PC-9 (cell line): ENCODE data around the gene RFTN1.

ENCODE experiments used
- EZH2 ChIP-seq: fragments of 200-600 bp; sonication (generic); IDR thresholded peaks from 2 replicates; pipeline ENCODE4 v1.8.0; 2017; ENCODE audit warnings: antibody characterized with exemption, low read depth
- TF ChIP-seq, protein P1 (sequence below): fragments of 200-600 bp; sonication (generic); conservative IDR thresholded peaks from 2 replicates; pipeline ENCODE4 v1.6.1; 2017; ENCODE audit warnings: mixed run types, antibody characterized with exemption, mild to moderate bottlenecking, moderate library complexity

GRCh38 chr3:16433701-16434151 lies 79.8 kb downstream of the RFTN1 start:
- TF ChIP-seq, protein P1, sequence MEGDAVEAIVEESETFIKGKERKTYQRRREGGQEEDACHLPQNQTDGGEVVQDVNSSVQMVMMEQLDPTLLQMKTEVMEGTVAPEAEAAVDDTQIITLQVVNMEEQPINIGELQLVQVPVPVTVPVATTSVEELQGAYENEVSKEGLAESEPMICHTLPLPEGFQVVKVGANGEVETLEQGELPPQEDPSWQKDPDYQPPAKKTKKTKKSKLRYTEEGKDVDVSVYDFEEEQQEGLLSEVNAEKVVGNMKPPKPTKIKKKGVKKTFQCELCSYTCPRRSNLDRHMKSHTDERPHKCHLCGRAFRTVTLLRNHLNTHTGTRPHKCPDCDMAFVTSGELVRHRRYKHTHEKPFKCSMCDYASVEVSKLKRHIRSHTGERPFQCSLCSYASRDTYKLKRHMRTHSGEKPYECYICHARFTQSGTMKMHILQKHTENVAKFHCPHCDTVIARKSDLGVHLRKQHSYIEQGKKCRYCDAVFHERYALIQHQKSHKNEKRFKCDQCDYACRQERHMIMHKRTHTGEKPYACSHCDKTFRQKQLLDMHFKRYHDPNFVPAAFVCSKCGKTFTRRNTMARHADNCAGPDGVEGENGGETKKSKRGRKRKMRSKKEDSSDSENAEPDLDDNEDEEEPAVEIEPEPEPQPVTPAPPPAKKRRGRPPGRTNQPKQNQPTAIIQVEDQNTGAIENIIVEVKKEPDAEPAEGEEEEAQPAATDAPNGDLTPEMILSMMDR: no peak
- no peak for TF ChIP-seq EZH2
